ENCODE measurements around the gene PNKP.
A peak's percentile ranks its signal among the peaks of the same experiment; 100 is the strongest.

Gene PNKP

DNA sequence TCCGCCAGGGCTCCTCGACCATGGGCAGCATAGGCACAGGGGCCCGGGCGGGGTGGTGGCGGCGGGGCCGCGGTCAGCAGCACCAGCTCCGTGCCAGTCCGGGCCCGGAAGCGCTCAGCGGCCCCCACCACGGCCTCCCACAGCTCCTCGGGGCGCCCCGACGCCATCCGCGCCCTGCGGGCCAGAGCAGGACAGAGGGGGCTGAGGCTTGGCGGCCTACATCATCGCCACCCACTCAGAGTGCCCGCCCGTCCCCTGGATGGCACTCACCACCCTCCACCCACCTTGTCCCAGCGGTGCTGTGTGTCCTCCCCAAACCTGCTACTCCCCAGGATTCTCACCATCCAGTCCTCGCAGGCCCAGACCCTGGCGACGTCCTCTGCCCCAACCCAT lies 5.7 kb upstream of the PNKP start:
- no peak for TF ChIP-seq RARB (CRISPR knock-in tag; IDR thresholded peaks at IDR 0.05)
- TF ChIP-seq SNAI2 (CRISPR knock-in tag; IDR thresholded peaks at IDR 0.05) = no peak
- no peak for TF ChIP-seq ZFP3 (CRISPR knock-in tag; IDR thresholded peaks at IDR 0.05)
- TF ChIP-seq, protein P1, sequence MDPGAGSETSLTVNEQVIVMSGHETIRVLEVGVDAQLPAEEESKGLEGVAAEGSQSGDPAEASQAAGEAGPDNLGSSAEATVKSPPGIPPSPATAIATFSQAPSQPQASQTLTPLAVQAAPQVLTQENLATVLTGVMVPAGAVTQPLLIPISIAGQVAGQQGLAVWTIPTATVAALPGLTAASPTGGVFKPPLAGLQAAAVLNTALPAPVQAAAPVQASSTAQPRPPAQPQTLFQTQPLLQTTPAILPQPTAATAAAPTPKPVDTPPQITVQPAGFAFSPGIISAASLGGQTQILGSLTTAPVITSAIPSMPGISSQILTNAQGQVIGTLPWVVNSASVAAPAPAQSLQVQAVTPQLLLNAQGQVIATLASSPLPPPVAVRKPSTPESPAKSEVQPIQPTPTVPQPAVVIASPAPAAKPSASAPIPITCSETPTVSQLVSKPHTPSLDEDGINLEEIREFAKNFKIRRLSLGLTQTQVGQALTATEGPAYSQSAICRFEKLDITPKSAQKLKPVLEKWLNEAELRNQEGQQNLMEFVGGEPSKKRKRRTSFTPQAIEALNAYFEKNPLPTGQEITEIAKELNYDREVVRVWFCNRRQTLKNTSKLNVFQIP (CRISPR knock-in tag; IDR thresholded peaks at IDR 0.05; ENCODE audit: borderline replicate concordance, low read depth) = no peak
- no peak for TF ChIP-seq ESRRG (CRISPR knock-in tag; IDR thresholded peaks at IDR 0.05)
- TF ChIP-seq, protein P2, sequence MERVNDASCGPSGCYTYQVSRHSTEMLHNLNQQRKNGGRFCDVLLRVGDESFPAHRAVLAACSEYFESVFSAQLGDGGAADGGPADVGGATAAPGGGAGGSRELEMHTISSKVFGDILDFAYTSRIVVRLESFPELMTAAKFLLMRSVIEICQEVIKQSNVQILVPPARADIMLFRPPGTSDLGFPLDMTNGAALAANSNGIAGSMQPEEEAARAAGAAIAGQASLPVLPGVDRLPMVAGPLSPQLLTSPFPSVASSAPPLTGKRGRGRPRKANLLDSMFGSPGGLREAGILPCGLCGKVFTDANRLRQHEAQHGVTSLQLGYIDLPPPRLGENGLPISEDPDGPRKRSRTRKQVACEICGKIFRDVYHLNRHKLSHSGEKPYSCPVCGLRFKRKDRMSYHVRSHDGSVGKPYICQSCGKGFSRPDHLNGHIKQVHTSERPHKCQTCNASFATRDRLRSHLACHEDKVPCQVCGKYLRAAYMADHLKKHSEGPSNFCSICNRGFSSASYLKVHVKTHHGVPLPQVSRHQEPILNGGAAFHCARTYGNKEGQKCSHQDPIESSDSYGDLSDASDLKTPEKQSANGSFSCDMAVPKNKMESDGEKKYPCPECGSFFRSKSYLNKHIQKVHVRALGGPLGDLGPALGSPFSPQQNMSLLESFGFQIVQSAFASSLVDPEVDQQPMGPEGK (CRISPR knock-in tag; IDR thresholded peaks at IDR 0.05; ENCODE audit: borderline replicate concordance) = no peak
- TF ChIP-seq ZFP30 (CRISPR knock-in tag; IDR thresholded peaks at IDR 0.05) = no peak
- no peak for TF ChIP-seq ZNF565 (CRISPR knock-in tag; conservative IDR thresholded peaks at IDR 0.05; ENCODE audit: low read depth)
- TF ChIP-seq ISL1 (CRISPR knock-in tag; IDR thresholded peaks at IDR 0.05) = no peak
- TF ChIP-seq TCF4 (CRISPR knock-in tag; IDR thresholded peaks at IDR 0.05; ENCODE audit: borderline replicate concordance) = no peak
- TF ChIP-seq GLIS3 (CRISPR knock-in tag; IDR thresholded peaks at IDR 0.05) = no peak
- no peak for TF ChIP-seq OSR1 (CRISPR knock-in tag; IDR thresholded peaks at IDR 0.05)
- TF ChIP-seq, protein P3, sequence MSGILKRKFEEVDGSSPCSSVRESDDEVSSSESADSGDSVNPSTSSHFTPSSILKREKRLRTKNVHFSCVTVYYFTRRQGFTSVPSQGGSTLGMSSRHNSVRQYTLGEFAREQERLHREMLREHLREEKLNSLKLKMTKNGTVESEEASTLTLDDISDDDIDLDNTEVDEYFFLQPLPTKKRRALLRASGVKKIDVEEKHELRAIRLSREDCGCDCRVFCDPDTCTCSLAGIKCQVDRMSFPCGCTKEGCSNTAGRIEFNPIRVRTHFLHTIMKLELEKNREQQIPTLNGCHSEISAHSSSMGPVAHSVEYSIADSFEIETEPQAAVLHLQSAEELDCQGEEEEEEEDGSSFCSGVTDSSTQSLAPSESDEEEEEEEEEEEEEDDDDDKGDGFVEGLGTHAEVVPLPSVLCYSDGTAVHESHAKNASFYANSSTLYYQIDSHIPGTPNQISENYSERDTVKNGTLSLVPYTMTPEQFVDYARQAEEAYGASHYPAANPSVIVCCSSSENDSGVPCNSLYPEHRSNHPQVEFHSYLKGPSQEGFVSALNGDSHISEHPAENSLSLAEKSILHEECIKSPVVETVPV (CRISPR knock-in tag; IDR thresholded peaks at IDR 0.05) = no peak
- no peak for TF ChIP-seq ARNTL (CRISPR knock-in tag; IDR thresholded peaks at IDR 0.05; ENCODE audit: borderline replicate concordance, low read depth)
- no peak for TF ChIP-seq ZC3H10 (CRISPR knock-in tag; IDR thresholded peaks at IDR 0.05)
- TF ChIP-seq, protein P4, sequence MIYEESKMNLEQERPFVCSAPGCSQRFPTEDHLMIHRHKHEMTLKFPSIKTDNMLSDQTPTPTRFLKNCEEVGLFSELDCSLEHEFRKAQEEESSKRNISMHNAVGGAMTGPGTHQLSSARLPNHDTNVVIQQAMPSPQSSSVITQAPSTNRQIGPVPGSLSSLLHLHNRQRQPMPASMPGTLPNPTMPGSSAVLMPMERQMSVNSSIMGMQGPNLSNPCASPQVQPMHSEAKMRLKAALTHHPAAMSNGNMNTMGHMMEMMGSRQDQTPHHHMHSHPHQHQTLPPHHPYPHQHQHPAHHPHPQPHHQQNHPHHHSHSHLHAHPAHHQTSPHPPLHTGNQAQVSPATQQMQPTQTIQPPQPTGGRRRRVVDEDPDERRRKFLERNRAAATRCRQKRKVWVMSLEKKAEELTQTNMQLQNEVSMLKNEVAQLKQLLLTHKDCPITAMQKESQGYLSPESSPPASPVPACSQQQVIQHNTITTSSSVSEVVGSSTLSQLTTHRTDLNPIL (CRISPR knock-in tag; IDR thresholded peaks at IDR 0.05; ENCODE audit: low read depth) = no peak
- no peak for TF ChIP-seq ZNF70 (CRISPR knock-in tag; IDR thresholded peaks at IDR 0.05)
- no peak for TF ChIP-seq PPARA (CRISPR knock-in tag; IDR thresholded peaks at IDR 0.05; ENCODE audit: borderline replicate concordance)
- no peak for TF ChIP-seq CSDC2 (CRISPR knock-in tag; IDR thresholded peaks at IDR 0.05)
- no peak for ATAC-seq

DNA sequence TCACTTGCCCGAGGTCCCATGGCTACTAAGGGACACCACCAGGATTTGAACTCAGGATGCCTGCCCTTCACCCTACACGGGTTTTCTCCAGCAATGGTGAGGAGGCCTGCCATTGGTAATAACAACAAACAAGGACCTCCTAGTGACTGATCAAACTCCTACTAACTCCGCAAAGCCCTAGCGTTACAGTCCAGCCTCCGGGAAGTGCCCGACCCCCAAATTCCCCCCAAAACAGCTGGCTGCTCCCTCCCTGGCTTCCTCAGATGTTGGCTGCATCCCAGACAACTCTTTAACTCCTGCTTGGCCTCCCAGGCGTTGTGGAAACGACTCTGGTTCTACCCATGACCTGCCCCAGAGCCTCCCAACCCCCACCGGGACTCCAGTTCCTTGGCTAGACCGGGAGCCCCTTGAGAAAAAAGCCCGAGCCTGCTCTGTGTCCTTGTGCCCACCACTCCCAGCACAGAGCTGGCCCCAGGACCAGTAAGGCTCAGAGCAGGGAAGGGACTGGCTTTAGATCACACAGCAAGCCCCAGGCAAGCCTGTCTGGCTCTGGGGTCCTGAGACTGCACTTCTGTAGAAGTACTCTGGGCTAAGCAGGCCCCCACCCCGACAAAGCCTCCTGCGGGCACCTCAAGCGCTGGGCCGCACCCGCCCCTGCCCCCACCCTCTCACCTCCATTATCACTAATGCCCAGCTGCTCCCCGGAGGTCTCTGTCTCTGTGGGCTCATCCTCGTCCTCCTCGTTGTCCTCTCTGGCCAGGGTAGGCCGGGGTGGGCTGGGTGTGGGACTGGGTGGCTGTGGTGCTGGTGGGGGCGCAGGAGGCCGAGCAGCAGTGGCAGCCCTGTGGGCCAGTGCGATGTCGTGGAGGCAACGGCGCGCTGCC lies 5.1 kb upstream of the PNKP start:
- ATAC-seq = no peak
- TF ChIP-seq TOX (CRISPR knock-in tag; IDR thresholded peaks at IDR 0.05; ENCODE audit: borderline replicate concordance) (no peak), ZFP3 (CRISPR knock-in tag; IDR thresholded peaks at IDR 0.05) (peak; percentile 97)

DNA sequence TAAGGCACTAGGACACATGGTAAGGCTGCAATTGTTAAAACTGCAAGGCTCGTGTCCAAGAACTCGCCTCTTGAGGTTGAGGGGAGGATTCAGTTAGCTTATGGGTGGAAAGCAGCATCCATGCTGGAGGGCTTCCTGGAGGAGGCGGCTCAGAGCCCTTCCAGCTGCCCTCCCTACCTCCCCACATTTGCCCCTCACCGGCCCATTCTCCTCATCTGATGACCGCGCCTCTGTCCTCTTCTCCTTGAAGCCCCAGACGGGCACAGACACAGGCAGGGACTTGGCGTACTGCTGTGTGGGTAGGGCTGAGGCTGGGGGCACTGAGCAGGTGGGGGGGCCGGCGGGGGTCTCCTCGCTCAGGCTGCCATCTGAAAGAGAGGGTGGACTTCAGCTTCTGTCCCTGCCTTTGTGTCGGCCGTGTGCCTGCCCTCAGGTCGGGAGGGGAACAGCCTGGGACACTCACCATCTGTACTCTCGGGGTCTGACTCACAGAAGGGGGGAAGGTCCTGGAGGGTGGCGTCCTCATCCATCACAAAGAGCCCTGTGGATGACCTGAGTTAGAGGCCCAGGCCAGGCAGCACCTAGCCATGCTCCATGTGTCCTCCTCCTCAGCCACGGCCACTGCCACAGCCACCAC lies 4.1 kb upstream of the PNKP start:
- TF ChIP-seq BACH2 (CRISPR knock-in tag; IDR thresholded peaks at IDR 0.05; ENCODE audit: borderline replicate concordance) = no peak
- TF ChIP-seq ZC3H10 (CRISPR knock-in tag; IDR thresholded peaks at IDR 0.05) = no peak
- TF ChIP-seq, protein P2 (CRISPR knock-in tag; IDR thresholded peaks at IDR 0.05; ENCODE audit: borderline replicate concordance) = no peak
- no peak for TF ChIP-seq CSDC2 (CRISPR knock-in tag; IDR thresholded peaks at IDR 0.05)
- TF ChIP-seq PPARA (CRISPR knock-in tag; IDR thresholded peaks at IDR 0.05; ENCODE audit: borderline replicate concordance) = no peak
- TF ChIP-seq, protein P5, sequence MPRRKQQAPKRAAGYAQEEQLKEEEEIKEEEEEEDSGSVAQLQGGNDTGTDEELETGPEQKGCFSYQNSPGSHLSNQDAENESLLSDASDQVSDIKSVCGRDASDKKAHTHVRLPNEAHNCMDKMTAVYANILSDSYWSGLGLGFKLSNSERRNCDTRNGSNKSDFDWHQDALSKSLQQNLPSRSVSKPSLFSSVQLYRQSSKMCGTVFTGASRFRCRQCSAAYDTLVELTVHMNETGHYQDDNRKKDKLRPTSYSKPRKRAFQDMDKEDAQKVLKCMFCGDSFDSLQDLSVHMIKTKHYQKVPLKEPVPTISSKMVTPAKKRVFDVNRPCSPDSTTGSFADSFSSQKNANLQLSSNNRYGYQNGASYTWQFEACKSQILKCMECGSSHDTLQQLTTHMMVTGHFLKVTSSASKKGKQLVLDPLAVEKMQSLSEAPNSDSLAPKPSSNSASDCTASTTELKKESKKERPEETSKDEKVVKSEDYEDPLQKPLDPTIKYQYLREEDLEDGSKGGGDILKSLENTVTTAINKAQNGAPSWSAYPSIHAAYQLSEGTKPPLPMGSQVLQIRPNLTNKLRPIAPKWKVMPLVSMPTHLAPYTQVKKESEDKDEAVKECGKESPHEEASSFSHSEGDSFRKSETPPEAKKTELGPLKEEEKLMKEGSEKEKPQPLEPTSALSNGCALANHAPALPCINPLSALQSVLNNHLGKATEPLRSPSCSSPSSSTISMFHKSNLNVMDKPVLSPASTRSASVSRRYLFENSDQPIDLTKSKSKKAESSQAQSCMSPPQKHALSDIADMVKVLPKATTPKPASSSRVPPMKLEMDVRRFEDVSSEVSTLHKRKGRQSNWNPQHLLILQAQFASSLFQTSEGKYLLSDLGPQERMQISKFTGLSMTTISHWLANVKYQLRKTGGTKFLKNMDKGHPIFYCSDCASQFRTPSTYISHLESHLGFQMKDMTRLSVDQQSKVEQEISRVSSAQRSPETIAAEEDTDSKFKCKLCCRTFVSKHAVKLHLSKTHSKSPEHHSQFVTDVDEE (CRISPR knock-in tag; IDR thresholded peaks at IDR 0.05) = no peak
- no peak for TF ChIP-seq ZNF8 (CRISPR knock-in tag; IDR thresholded peaks at IDR 0.05)
- no peak for TF ChIP-seq ISL1 (CRISPR knock-in tag; IDR thresholded peaks at IDR 0.05)
- no peak for TF ChIP-seq ZFP3 (CRISPR knock-in tag; IDR thresholded peaks at IDR 0.05)
- no peak for ATAC-seq

Data from SK-N-SH treated with all-trans-retinoic acid at 6 μM for 48 hours (cell line).